SK-N-MC (cell line): Measurements from ENCODE around the gene MS4A6E.

Experiments
- EZH2 ChIP-seq: fragments of 200-600 bp; sonication (generic); IDR thresholded peaks from one replicate; pipeline ENCODE4 v1.6.1; 2017; ENCODE audit warnings: antibody characterized with exemption
- POLR2AphosphoS5 ChIP-seq: IDR thresholded peaks from 2 replicates; pipeline ENCODE4 v1.6.1; 2012; ENCODE audit warnings: mild to moderate bottlenecking, low read depth, low read length, borderline replicate concordance

GRCh38 chr11:60326955-60327354 lies at the start of gene MS4A6E:
- TF ChIP-seq POLR2AphosphoS5 (no peak), EZH2 (no peak)
